ENCODE results near the gene CCL24.
"Not testable (repeated sequence)": the region's sequence is repeated elsewhere in the genome, so short reads cannot be mapped to it uniquely, and the experiment has no call there.

Gene CCL24

GRCh38 chr7:75818472-75818871 lies 4.9 kb upstream of the CCL24 start:
- no peak for DNase-seq

- no peak for DNase-seq
Observed at GRCh38 chr7:75817116-75817515, 3.5 kb upstream of the CCL24 start.

GRCh38 chr7:75815418-75816064 lies 1.9 kb upstream of the CCL24 start:
- DNase-seq: no peak

- DNase-seq: no peak
Observed at GRCh38 chr7:75814407-75814947, 871 bp upstream of the CCL24 start.

- DNase-seq: no peak
Observed at GRCh38 chr7:75813084-75813483, 522 bp downstream of the CCL24 start.

- DNase-seq: no peak
Observed at GRCh38 chr7:75811894-75812678, 1.5 kb downstream of the CCL24 start.

- DNase-seq: no peak
Observed at GRCh38 chr7:75809396-75809795, 4.2 kb downstream of the CCL24 start.

- DNase-seq: no peak
Observed at GRCh38 chr7:75808106-75808505, 5.5 kb downstream of the CCL24 start.

- DNase-seq: no peak
Observed at GRCh38 chr7:75807452-75807851, 6.2 kb downstream of the CCL24 start.

GRCh38 chr7:75806560-75807307 lies 6.9 kb downstream of the CCL24 start:
- DNase-seq: no peak

GRCh38 chr7:75804705-75805104 lies 8.9 kb downstream of the CCL24 start:
- DNase-seq: no peak

GRCh38 chr7:75804004-75804403 lies 9.6 kb downstream of the CCL24 start:
- DNase-seq: no peak

GRCh38 chr7:75802552-75802821 lies 11.1 kb downstream of the CCL24 start:
- no peak for DNase-seq

GRCh38 chr7:75798770-75799169 lies 14.8 kb downstream of the CCL24 start:
- DNase-seq: no peak

- DNase-seq: no peak
Observed at GRCh38 chr7:75796420-75796819, 17.2 kb downstream of the CCL24 start.

GRCh38 chr7:75795831-75796285 lies 17.7 kb downstream of the CCL24 start:
- no peak for DNase-seq

- DNase-seq: no peak
Observed at GRCh38 chr7:75793676-75794075, 19.9 kb downstream of the CCL24 start.

- DNase-seq: not testable (repeated sequence)
Observed at GRCh38 chr7:75792567-75792966, 21.0 kb downstream of the CCL24 start.

GRCh38 chr7:75789361-75789924 lies 24.2 kb downstream of the CCL24 start:
- no peak for DNase-seq

GRCh38 chr7:75788154-75788847 lies 25.3 kb downstream of the CCL24 start:
- DNase-seq: not testable (repeated sequence)

- not testable (repeated sequence) for DNase-seq
Observed at GRCh38 chr7:75783058-75783457, 30.5 kb downstream of the CCL24 start.

- DNase-seq: not testable (repeated sequence)
Observed at GRCh38 chr7:75780647-75781273, 32.8 kb downstream of the CCL24 start.

All from NCI-H1048 (cell line).